HG02798 (cell line): ENCODE measurements around the gene ATN1.

Experiments
- ATAC-seq: cut with Tn5 transposase; IDR thresholded peaks from one replicate; pipeline ENCODE4 v1.9.1; 2021; ENCODE audit warnings: mild to moderate bottlenecking; ENCODE audit not compliant: unreplicated experiment, poor library complexity

Gene ATN1

GRCh38 chr12:6943722-6944380, 16.1 kb downstream of the ATN1 start, which contains the start of the genes C12orf57 and RNU7-1:
C12orf57 (plus strand) TSS chr12:6944022; CDS start chr12:6944122, 100 bp downstream.
RNU7-1 (plus strand) TSS chr12:6943816.
- ATAC-seq = peak; percentile 44

GRCh38 chr12:6944381-6945186, 16.8 kb downstream of the ATN1 start:
- peak; percentile 46 for ATAC-seq

GRCh38 chr12:6945613-6946012, 17.9 kb downstream of the ATN1 start:
- ATAC-seq = no peak

- peak; percentile 21 for ATAC-seq
These were observed 18.5 kb downstream of the ATN1 start for GRCh38 chr12:6946033-6946919.

- ATAC-seq = no peak
These were observed 19.2 kb downstream of the ATN1 start for GRCh38 chr12:6946920-6947374.

- ATAC-seq = no peak
These were observed 19.9 kb downstream of the ATN1 start for GRCh38 chr12:6947615-6948014.

- no peak for ATAC-seq
These were observed 21.3 kb downstream of the ATN1 start for GRCh38 chr12:6948873-6949594.

GRCh38 chr12:6950401-6950801, 22.6 kb downstream of the ATN1 start:
- no peak for ATAC-seq

- ATAC-seq = no peak
These were observed 23.2 kb downstream of the ATN1 start, which contains the start of gene PTPN6 for GRCh38 chr12:6950811-6951540. PTPN6 (plus strand) TSS chr12:6951356; CDS start chr12:6951513, 157 bp downstream.

GRCh38 chr12:6951551-6952120, 23.9 kb downstream of the ATN1 start:
- ATAC-seq = no peak

- no peak for ATAC-seq
These were observed 24.5 kb downstream of the ATN1 start for GRCh38 chr12:6952121-6952862.

- no peak for ATAC-seq
These were observed 25.2 kb downstream of the ATN1 start for GRCh38 chr12:6952863-6953441.

GRCh38 chr12:6953442-6954315, 25.9 kb downstream of the ATN1 start:
- ATAC-seq = peak; percentile 48

GRCh38 chr12:6954316-6955107, 26.8 kb downstream of the ATN1 start:
- no peak for ATAC-seq

- ATAC-seq = no peak
These were observed 27.6 kb downstream of the ATN1 start for GRCh38 chr12:6955108-6956020.
